ENCODE data around the gene USP33.

GRCh38 chr1:77652268-77652667 lies 107.4 kb downstream of the USP33 start:
- no peak for TF ChIP-seq CTCF (IDR thresholded peaks at IDR 0.05; ENCODE audit: borderline replicate concordance, extremely low read depth, low read length, poor library complexity, severe bottlenecking)
- TF ChIP-seq EZH2 (IDR thresholded peaks at IDR 0.05; ENCODE audit: borderline replicate concordance, low read depth, low read length, severe bottlenecking), result no peak
